ENCODE data around the gene RAPGEFL1.

Gene RAPGEFL1

GRCh38 chr17:40173091-40173777 is 4.0 kb upstream of the RAPGEFL1 start:
- H3K4me3 ChIP-seq (ENCODE audit: control insufficient read depth, low read depth, low read length), result no peak overlapping the region
- no peak for DNase-seq (ENCODE audit: low read depth)
- no peak for TF ChIP-seq CTCF (conservative IDR thresholded peaks at IDR 0.05; ENCODE audit: control insufficient read depth, insufficient read depth, low read depth, low read length)

GRCh38 chr17:40173778-40174135 is 3.5 kb upstream of the RAPGEFL1 start:
- no peak for DNase-seq (ENCODE audit: low read depth)
- TF ChIP-seq CTCF (conservative IDR thresholded peaks at IDR 0.05; ENCODE audit: control insufficient read depth, insufficient read depth, low read depth, low read length), result no peak
- no peak overlapping the region for H3K4me3 ChIP-seq (ENCODE audit: control insufficient read depth, low read depth, low read length)

- H3K4me3 ChIP-seq (ENCODE audit: control insufficient read depth, low read depth, low read length), result no peak overlapping the region
- no peak for DNase-seq (ENCODE audit: low read depth)
- TF ChIP-seq CTCF (conservative IDR thresholded peaks at IDR 0.05; ENCODE audit: control insufficient read depth, insufficient read depth, low read depth, low read length), result no peak
Observed at GRCh38 chr17:40174514-40174913, 2.8 kb upstream of the RAPGEFL1 start.

- no peak overlapping the region for H3K4me3 ChIP-seq (ENCODE audit: control insufficient read depth, low read depth, low read length)
- DNase-seq (ENCODE audit: low read depth), result no peak
- no peak for TF ChIP-seq CTCF (conservative IDR thresholded peaks at IDR 0.05; ENCODE audit: control insufficient read depth, insufficient read depth, low read depth, low read length)
Observed at GRCh38 chr17:40175928-40176753, 1.1 kb upstream of the RAPGEFL1 start.

GRCh38 chr17:40176754-40177110 is 538 bp upstream of the RAPGEFL1 start:
- TF ChIP-seq CTCF (conservative IDR thresholded peaks at IDR 0.05; ENCODE audit: control insufficient read depth, insufficient read depth, low read depth, low read length), result no peak
- no peak for DNase-seq (ENCODE audit: low read depth)
- no peak overlapping the region for H3K4me3 ChIP-seq (ENCODE audit: control insufficient read depth, low read depth, low read length)

GRCh38 chr17:40178021-40178601 is 841 bp downstream of the RAPGEFL1 start:
- TF ChIP-seq CTCF (conservative IDR thresholded peaks at IDR 0.05; ENCODE audit: control insufficient read depth, insufficient read depth, low read depth, low read length), result no peak
- DNase-seq (ENCODE audit: low read depth), result no peak
- H3K4me3 ChIP-seq (ENCODE audit: control insufficient read depth, low read depth, low read length), result no peak overlapping the region

Data from fibroblast of mammary gland (primary cell).